Adrenal gland (tissue), 12 donors: ENCODE data around the gene FMR1NB. TPM values are rescaled to one million over a fixed set of nuclear protein-coding genes. Genes with fewer than 3 reads are reported as not detected.

Source experiments
- DNase-seq, 7 donors: peaks; one replicate each; pipeline ENCODE4 v3.0.0-alpha.2; 2019 to 2020
- H3K27ac ChIP-seq, 5 donors: fragments of 200-600 bp; sonication (generic) in 4 of 5; 1 replicate in 3 of 5; 2 replicates in 2 of 5; pipeline versions ENCODE4 v1.5.1 to v1.8.0; 2016 to 2020; ENCODE audit warnings: mild to moderate bottlenecking in 1 of 5
- H3K27me3 ChIP-seq: fragments of 200-600 bp; 2 replicates; pipeline ENCODE4 v1.8.0; 2021
- H3K36me3 ChIP-seq, 2 donors: fragments of 200-600 bp; replicated peaks in 1 of 2; 1 replicate in 1 of 2; 2 replicates in 1 of 2; pipeline versions ENCODE4 v1.5.1 to v1.8.0; 2018 to 2022
- H3K4me1 ChIP-seq, 2 donors: fragments of 200-600 bp; replicated peaks in 1 of 2; 1 replicate in 1 of 2; 2 replicates in 1 of 2; pipeline versions ENCODE4 v1.5.1 to v1.8.0; 2018 to 2021
- H3K4me3 ChIP-seq, 4 donors: fragments of 200-600 bp; sonication (generic) in 3 of 4; one replicate each; pipeline ENCODE4 v1.5.1; 2016 to 2018
- H3K9me3 ChIP-seq, 3 donors: fragments of 200-600 bp; sonication (generic) in 1 of 3; replicated peaks in 1 of 3; 1 replicate in 2 of 3; 2 replicates in 1 of 3; pipeline versions ENCODE4 v1.5.1 to v1.8.0; 2016 to 2021
- POLR2A ChIP-seq, 2 donors: fragments of 450-650 bp; IDR thresholded peaks; one replicate each; pipeline ENCODE4 v1.6.1; 2017; ENCODE audit warnings: antibody characterized with exemption in 2 of 2, mild to moderate bottlenecking in 2 of 2, moderate library complexity in 1 of 2
- WGBS, 4 donors: extraction: QIAGEN DNeasy Blood & Tissue Kit in 2 of 4; methylation state at CpG; one replicate each; pipeline versions ENCODE4 v1.1.5 to v1.1.7; 2013 to 2017; 5-methylcytosine and 5-hydroxymethylcytosine counted together
- intact Hi-C, 2 donors: fragments of 100-400 bp; cut with DNase I; formaldehyde crosslinking; loops; one replicate each; pipeline versions ENCODE4 v1.14.1 to v1.15.0; 2022 to 2023
- polyA plus RNA-seq, 3 donors: library from polyadenylated mRNA; stranded (reverse); fragments of 200-250 nt in 2 of 3; fragments of 350-450 nt in 1 of 3; fragmentation: Illumina TruSeq in 1 of 3; extraction: RNeasy Lipid Tissue Mini Kit (QIAGEN cat#74804) in 1 of 3; gene quantifications; one replicate each; pipeline ENCODE4 v1.2.3, GENCODE V29; 2013 to 2014
- small RNA-seq, 2 donors: library from RNA; depleted of rRNA; stranded (forward); fragments of <200 nt; gene quantifications; one replicate each; pipeline ENCODE3, GENCODE V24; 2016
- total RNA-seq, 9 donors: library from RNA; depleted of rRNA in 4 of 9; stranded (reverse); fragments of >200 nt in 4 of 9; fragments of 120-200 nt in 1 of 9; fragmentation: NEBNext Ultra II Directional in 1 of 9; extraction: Animal tissue kit (Norgen Biotek cat#: 25700) in 1 of 9; gene quantifications; one replicate each; pipeline versions ENCODE4 v1.1.0 to v1.2.4, GENCODE V29; 2013 to 2023
- TF ChIP-seq, protein P1 (sequence below), 6 experiments: fragments of 450-650 bp in 4 of 6; fragments of 200-600 bp in 2 of 6; sonication (generic) in 1 of 6; IDR thresholded peaks; 1 replicate in 5 of 6; 2 replicates in 1 of 6; pipeline versions ENCODE4 v1.5.1 to v1.8.0; 2016 to 2021; ENCODE audit warnings: antibody characterized with exemption in 6 of 6, mild to moderate bottlenecking in 2 of 6, moderate library complexity in 1 of 6
- donor health status: healthy with polysubstance abuse.
- donor health status: Bipolar disorder and iron deficiency.
- donor health status: DM: yes; HTN: yes; CAD: no.
- donor health status: DM: no; HTN: no; CAD: no.
- donor health status: DM: no; HTN: no; CAD: no.
- donor health status: DM: yes; HTN: yes; CAD: no.

FMR1NB gene
- total and polyA plus RNA-seq, 12 donors, result not detected

DNA sequence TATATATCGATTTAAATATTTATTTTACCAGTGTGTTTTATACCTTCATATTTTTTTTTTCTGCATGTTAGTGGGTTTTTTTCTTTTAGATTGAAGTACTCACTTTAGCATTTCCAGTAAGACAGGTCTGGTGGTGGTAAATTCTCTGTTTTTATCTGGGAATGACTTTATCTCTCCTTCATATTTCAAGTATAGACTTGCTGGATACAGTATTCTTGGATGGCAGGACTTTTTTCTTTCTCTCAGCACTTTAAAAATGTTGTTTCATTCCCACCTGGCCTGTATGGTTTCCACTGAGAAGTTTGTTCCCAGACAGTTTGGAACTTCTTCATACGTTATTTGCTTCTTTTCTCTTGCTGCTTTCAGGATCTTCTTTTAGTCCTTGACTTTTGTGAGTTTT, 86.1 kb downstream of the FMR1NB start:
- 78 to 93% (median 87%) methylated on average over 2 of the region's 2 CpGs for WGBS, 4 donors
- TF ChIP-seq, protein P1, sequence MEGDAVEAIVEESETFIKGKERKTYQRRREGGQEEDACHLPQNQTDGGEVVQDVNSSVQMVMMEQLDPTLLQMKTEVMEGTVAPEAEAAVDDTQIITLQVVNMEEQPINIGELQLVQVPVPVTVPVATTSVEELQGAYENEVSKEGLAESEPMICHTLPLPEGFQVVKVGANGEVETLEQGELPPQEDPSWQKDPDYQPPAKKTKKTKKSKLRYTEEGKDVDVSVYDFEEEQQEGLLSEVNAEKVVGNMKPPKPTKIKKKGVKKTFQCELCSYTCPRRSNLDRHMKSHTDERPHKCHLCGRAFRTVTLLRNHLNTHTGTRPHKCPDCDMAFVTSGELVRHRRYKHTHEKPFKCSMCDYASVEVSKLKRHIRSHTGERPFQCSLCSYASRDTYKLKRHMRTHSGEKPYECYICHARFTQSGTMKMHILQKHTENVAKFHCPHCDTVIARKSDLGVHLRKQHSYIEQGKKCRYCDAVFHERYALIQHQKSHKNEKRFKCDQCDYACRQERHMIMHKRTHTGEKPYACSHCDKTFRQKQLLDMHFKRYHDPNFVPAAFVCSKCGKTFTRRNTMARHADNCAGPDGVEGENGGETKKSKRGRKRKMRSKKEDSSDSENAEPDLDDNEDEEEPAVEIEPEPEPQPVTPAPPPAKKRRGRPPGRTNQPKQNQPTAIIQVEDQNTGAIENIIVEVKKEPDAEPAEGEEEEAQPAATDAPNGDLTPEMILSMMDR (IDR thresholded peaks at IDR 0.05), result no peak
- TF ChIP-seq POLR2A (IDR thresholded peaks at IDR 0.05), result no peak
- Histone ChIP-seq H3K36me3 (no peaks in the 10 kb centered on the region), H3K9me3 (no peaks in the 10 kb centered on the region), H3K4me1 (no peaks in the 10 kb centered on the region), H3K27me3 (peaks cover 7% of the 10 kb centered on the region), H3K4me3 (no peak overlapping the region), H3K27ac (no peak overlapping the region)
- intact Hi-C loops, result no loop called here
- no peak for DNase-seq

DNA sequence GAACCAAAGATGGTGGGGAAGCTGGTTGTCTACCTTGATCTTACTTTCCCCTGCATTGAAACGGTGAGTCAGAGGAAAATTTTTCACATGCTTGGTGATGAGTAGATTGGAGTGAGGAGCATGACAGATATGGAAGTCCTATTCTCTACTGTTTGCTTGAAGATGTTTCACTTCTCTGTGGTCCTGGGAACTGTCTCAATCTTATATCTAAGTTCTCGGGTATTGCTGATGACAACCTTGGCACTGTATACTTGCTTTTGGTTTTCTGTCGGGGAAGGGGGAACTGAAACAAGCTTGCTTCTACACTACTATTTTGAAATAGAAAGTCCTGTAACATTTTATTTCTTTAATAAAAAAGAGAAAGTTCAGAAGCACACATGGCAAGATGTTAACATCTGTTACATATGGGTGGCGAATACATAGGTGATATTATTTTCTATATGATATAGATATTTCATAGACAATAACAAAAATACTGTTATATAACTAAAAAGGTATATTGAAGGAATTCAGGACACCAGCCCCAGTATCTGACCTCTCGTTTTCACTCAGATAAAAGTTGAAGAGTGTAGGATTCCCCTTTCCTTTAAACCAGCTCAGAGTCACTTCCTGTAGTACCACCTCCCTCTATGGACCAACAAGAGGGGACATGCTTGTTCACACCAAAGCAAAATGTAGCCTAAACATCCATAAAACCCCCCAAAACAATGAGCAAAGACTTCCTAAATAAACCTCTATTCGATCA, 88.8 kb downstream of the FMR1NB start:
- TF ChIP-seq, protein P1 (IDR thresholded peaks at IDR 0.05), result no peak
- no peak for TF ChIP-seq POLR2A (IDR thresholded peaks at IDR 0.05)
- no peaks in the 10 kb centered on the region for H3K9me3 ChIP-seq
- WGBS, 4 donors, result 65 to 76% (median 72%) methylated on average over 6 of the region's 6 CpGs
- peaks cover 7% of the 10 kb centered on the region for H3K27me3 ChIP-seq
- H3K4me1 ChIP-seq, result no peaks in the 10 kb centered on the region
- intact Hi-C loops, result no loop called here
- H3K4me3 ChIP-seq, result no peak overlapping the region
- H3K36me3 ChIP-seq, result no peaks in the 10 kb centered on the region
- no peak for DNase-seq
- H3K27ac ChIP-seq, result no peak overlapping the region

GRCh38 chrX:148070504-148070877, 89.4 kb downstream of the FMR1NB start:
- TF ChIP-seq, protein P1 (IDR thresholded peaks at IDR 0.05), result no peak
- no peak for TF ChIP-seq POLR2A (IDR thresholded peaks at IDR 0.05)
- DNase-seq, result no peak
- WGBS, 4 donors, result 70 to 81% (median 73%) methylated on average over 1 of the region's 1 CpG
- Histone ChIP-seq H3K4me3 (no peak overlapping the region), H3K4me1 (no peaks in the 10 kb centered on the region), H3K27ac (no peak overlapping the region), H3K9me3 (no peaks in the 10 kb centered on the region), H3K27me3 (peaks cover 7% of the 10 kb centered on the region), H3K36me3 (no peaks in the 10 kb centered on the region)
- intact Hi-C loops, result no loop called here

Small RNA genes lying within 50 kb of the gene (small RNA-seq; reads per million reads assigned to genes)
- gene RNA5SP524, result 0 reads per million in 2 donors

Other genes starting within 250 kb of the FMR1NB start
- 10 to 100 TPM; 11.3 to 32.7 (median 29.0) TPM for gene FMR1, start 69.4 kb upstream of the FMR1NB start, total RNA-seq
- 10 to 100 TPM; 16.6 to 33.7 (median 30.2) TPM for gene FMR1, start 69.4 kb upstream of the FMR1NB start, polyA plus RNA-seq